Activated CD4-positive, alpha-beta T cell treated with anti-CD3 and anti-CD28 coated beads, Interleukin-2, Interleukin-4, amounts not matched to agents 100 ng/mL and 50 ng/mL, durations not matched to agents 16 hours and 8 hours (primary cell): Measurements from ENCODE around the gene TNNC1.

ENCODE experiments used
- DNase-seq: peaks from one replicate; pipeline ENCODE4 v3.0.0-alpha.2; 2020; ENCODE audit warnings: low spot score

Gene TNNC1

DNA sequence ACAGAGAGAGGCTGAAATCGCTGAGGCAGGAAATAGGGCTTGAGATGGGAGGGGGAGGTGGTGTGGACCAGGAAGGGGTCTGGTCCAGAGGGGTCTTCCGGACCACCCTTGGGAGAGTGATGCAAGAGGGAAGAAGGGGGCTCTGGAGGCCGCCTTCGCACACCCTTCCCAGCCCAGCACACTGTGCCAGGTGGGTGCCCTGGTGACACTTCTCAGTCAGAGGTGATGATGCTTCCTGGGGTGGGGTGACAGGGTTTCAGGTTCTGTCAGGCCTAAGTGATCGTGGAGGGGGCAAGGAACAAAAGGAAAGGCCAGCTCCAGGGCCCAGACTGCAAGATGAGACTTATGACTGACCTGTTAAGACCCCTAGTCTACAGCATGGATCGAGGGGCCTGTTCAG lies 21.6 kb downstream of the TNNC1 start:
- no peak for DNase-seq

DNA sequence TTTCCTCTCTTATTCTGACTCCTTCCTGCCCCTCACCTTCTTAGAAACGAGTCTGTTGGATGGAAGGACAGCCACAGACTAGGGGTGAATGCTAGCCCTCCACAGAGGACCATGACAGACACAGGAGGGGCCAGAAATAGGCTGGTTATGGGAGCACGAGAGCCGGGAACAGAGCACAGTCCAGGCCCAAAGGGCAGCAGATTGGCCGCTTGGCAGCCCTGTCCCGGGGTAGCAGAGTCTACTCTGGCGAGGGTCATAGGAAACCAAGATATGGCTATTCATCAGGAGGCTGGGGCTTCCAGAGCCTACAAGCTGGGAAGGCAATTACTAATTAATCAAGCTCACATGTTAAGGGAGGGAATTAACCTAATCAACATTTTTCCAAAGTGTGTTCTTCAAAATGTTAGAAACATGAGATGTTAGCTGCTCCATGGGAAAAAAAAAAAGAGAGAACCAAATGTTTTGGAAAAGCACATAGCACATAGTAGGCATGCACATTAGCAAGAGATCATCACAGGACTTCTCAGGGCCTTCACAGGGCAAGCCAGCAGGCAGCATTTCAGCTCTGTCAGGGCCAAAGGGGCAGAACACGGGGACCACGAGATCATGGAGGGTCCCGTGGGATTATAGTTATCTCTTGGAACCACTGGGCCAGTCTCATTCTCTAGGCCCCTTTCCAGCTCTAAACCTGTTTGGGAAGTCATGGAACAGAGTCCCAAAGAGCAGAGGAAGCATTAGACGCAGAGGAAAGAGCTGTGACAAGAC lies 22.2 kb downstream of the TNNC1 start:
- no peak for DNase-seq

- no peak for DNase-seq
Measured at GRCh38 chr3:52430416-52430810, 23.4 kb downstream of the TNNC1 start.

GRCh38 chr3:52429779-52430415 lies 23.9 kb downstream of the TNNC1 start:
- no peak for DNase-seq

DNA sequence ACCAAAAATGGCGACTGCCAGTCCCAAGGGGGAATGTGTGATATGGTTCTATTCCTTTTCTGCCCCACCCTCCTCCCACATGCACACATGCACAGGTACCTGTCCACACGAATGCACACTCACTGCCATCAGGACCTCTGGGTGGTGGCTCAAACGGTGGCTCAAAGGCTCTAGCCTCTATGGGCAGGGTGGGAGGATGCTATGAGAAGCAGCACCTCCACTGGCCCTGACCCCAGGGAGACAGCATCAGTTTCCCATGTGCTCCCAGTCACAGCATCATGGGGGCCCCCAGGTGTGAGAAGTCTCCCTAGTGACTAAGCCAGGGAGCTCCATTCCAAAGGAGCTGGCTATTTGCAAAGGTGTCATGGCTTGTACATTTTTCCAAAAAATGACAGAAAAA lies 24.8 kb downstream of the TNNC1 start:
- DNase-seq, result no peak

- DNase-seq, result peak; percentile 56
Measured at GRCh38 chr3:52428151-52429005, 25.5 kb downstream of the TNNC1 start.

DNA sequence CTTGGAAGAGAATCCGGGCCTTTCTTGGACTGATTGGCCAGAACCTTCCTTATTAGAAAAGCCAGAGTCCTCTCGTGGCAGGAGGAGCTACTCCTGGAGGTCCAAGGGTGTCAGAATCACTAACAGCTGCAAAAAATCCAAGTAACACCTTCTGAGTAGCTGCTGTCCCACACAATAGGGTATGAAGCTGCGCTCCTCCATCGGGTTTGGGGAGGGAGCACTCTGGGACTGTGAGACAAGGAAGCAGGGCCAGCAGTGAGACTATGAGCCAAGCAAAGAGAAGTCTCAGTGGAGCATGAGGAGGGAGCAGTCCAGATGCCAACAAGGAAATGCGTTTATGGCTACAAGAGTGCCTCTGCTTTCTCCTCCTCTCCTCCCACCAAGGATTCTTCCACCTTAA lies 30.7 kb downstream of the TNNC1 start:
- DNase-seq, result no peak

- DNase-seq, result no peak
Measured at GRCh38 chr3:52422669-52423068, 31.2 kb downstream of the TNNC1 start.

- no peak for DNase-seq
Measured at GRCh38 chr3:52420388-52420787, 33.5 kb downstream of the TNNC1 start.

DNA sequence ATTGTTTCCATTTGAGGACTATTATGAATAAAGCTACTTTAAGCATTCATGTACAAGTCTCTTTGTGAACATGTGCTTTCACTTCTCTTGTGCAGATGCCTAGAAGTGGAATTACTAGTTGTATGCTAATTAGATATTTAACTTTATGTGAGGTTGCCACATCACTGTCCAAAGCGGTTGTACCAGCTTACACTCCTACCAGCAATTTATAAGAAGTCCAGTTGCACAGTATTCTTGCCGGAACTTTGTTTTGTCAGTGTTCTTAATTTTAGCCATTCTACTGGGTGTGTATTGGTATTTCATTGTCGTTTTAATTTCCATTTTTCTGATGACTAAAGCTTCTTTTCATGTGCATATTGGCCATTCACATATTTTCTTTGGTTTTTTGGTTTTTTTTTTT lies 38.0 kb downstream of the TNNC1 start:
- DNase-seq, result no peak

DNA sequence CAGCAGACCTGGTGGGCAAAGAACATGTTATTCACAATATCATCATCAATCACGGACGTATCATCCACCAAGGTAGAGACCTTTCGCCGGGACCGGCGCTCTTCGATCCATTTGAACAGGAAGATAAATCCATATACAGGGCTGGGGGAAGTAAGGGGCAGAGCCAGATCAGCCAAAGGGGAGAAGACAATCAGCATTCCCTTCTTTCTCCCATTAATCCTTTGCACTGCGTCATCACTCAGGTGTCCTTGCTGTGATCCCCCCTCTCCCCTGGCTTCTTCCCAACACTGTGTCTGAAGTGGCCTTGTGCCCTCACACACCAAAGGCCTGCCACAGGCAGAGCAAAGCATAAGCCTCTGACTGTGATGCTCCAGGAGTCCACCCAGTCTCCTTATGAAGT lies 45.4 kb downstream of the TNNC1 start:
- DNase-seq, result no peak

DNA sequence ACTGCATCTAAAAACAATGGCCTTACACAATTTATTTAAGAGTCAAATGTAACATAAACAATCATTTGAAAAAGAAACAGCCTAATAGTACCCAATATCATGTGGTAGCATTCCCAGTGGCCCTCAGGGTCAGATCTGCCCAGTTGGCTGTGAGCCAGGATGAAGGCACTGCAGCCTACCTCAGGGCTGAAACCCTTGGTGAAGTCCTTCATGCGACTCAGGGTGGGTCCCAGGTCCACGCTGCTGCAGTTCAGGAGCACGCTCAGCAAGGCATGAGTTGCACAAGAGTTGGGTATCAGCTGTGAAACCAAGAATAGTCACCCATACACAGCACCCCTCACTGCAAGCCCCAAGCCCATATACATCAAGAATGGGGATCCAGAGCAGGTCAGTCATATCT lies 46.1 kb downstream of the TNNC1 start:
- no peak for DNase-seq

GRCh38 chr3:52406791-52407510 lies 46.9 kb downstream of the TNNC1 start:
- DNase-seq, result no peak

DNA sequence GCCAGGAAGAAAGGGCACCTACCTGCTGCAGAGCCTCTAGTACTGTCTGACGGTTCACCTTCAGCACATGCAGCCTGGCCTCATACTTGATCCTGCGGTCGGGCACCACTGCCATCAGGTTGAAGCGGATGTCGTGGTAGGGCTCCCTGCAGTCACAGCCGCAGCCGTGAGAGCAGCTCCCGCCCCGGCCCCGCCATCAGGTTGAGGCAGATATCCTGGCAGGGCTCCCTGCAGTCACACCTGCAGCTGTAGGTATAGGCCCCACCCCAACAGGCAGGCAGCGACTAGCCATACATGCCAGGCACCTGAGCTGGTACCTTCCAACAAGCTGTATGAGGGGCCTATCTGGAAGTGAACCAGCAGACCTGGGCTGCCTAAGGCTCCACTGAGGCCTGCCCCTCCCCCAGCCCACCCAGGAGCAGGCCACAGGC lies 47.6 kb downstream of the TNNC1 start:
- no peak for DNase-seq

DNA sequence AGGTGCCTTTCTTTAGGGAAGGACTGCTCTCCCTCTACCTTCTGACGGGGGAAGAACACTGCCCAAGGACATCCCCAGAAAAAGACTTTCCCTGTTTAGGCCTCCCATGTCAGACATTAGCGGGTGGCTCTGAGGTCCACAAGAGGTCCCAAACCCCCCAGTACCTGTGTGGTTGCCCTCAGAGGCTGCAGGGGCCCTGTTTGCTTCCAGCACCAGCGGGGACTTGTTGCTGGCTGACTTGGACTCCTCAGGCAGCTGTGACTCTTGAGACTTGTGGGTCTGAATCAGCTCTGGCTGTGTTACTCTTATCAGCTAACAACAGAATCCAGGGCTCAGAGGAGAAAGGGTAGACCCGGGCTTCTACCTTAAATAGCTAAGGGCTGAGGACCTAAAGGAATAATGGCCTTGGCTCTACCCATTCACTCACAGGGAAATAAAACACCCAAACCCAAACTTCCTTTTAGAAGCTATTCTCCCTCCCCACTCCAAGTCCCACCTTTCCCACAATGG lies 48.2 kb downstream of the TNNC1 start:
- DNase-seq, result no peak

DNA sequence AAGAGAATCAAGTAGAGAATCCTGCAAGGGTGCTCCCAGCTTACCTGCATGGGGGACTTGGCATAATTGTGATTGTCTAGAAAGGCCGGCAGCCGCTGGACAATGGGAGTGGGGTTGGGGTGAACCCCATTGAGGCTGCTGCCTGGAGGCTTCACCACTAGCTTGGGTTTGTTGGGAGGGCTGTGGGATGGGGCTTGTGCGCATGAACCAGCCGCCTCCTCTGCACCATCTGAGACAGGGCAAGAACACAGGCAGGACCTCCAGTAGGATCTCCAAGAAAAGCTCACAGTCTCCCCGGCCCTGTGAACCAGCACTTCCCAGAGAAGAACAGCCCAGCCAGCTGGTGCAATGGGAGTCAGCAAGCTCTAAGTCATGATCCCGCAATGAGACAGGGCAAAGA lies 48.8 kb downstream of the TNNC1 start:
- DNase-seq, result no peak

DNA sequence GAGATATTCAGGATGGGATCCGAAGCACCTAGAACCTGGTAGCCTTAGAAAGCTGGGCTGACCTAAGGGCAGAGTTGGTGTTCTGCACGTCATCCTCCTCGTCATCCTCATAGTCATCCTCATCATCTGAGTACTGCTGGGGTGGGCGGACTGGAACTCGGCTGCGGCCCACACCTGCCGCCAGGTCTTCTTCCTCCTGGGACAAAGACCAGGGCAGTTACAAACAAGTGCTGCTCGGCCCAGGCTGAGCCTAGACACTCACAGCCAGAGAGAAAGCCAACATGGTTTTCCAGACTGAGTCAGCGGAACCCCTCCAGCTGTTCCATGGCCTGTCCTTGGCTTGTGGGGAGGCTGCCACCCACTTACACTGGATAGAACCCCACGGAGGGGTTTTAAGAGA lies 49.5 kb downstream of the TNNC1 start:
- no peak for DNase-seq

DNA sequence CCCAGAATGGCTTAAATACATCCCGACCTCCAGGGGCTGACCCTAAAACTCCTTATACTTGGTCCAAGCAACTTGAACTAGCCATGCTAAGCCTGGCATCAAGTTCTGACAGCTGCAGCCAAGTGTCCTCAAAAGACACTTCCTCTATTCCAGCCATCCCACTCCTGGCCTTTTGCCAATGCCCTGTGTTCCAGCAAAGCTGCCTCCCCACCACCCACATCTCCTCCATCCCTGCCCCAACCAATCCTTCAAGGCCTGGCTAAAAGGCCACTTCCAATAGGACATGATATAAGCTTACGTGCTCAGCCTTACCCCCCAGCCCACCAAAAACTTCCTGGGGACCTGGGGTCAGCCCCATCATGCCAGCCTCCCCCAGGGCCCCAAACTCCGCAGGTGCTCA lies 49.9 kb downstream of the TNNC1 start:
- DNase-seq, result no peak

- DNase-seq, result no peak
Measured at GRCh38 chr3:52403271-52403841, 50.5 kb downstream of the TNNC1 start.

- DNase-seq, result no peak
Measured at GRCh38 chr3:52402706-52403270, 51.1 kb downstream of the TNNC1 start.

GRCh38 chr3:52402101-52402521 lies 51.7 kb downstream of the TNNC1 start:
- no peak for DNase-seq
